Stimulated activated CD8-positive, alpha-beta memory T cell treated with anti-CD3 and anti-CD28 coated beads, Interleukin-4, amount 100 ng/mL, for 48 hours (primary cell): ENCODE data around the gene MAGI2.

ENCODE experiments used
- DNase-seq: peaks from one replicate; pipeline ENCODE4 v3.0.0-alpha.2; 2020

The MAGI2 gene

GRCh38 chr7:78769481-78770101 lies 683.9 kb downstream of the MAGI2 start:
- no peak for DNase-seq

- no peak for DNase-seq
These were observed 684.6 kb downstream of the MAGI2 start for GRCh38 chr7:78768859-78769258.

GRCh38 chr7:78765943-78766729 lies 687.3 kb downstream of the MAGI2 start:
- no peak for DNase-seq

- DNase-seq: no peak
These were observed 688.9 kb downstream of the MAGI2 start for GRCh38 chr7:78764571-78764970.

GRCh38 chr7:78762625-78763024 lies 690.8 kb downstream of the MAGI2 start:
- no peak for DNase-seq

GRCh38 chr7:78760620-78761355 lies 692.7 kb downstream of the MAGI2 start:
- DNase-seq: no peak

GRCh38 chr7:78752554-78752953 lies 700.9 kb downstream of the MAGI2 start:
- no peak for DNase-seq

- no peak for DNase-seq
These were observed 702.2 kb downstream of the MAGI2 start for GRCh38 chr7:78751253-78751652.

- DNase-seq: no peak
These were observed 704.3 kb downstream of the MAGI2 start for GRCh38 chr7:78749052-78749746.

GRCh38 chr7:78747592-78747991 lies 705.9 kb downstream of the MAGI2 start:
- DNase-seq: no peak

GRCh38 chr7:78746301-78746700 lies 707.2 kb downstream of the MAGI2 start:
- DNase-seq: no peak

GRCh38 chr7:78742694-78743093 lies 710.8 kb downstream of the MAGI2 start:
- DNase-seq: no peak

- no peak for DNase-seq
These were observed 716.9 kb downstream of the MAGI2 start for GRCh38 chr7:78736548-78736947.

- DNase-seq: no peak
These were observed 718.8 kb downstream of the MAGI2 start for GRCh38 chr7:78734626-78735025.

GRCh38 chr7:78720066-78720465 lies 733.4 kb downstream of the MAGI2 start:
- DNase-seq: no peak

- no peak for DNase-seq
These were observed 735.3 kb downstream of the MAGI2 start for GRCh38 chr7:78718212-78718611.

GRCh38 chr7:78716876-78717275 lies 736.6 kb downstream of the MAGI2 start:
- DNase-seq: no peak

- DNase-seq: no peak
These were observed 739.1 kb downstream of the MAGI2 start for GRCh38 chr7:78714356-78714755.

- DNase-seq: no peak
These were observed 741.4 kb downstream of the MAGI2 start for GRCh38 chr7:78712111-78712510.

GRCh38 chr7:78709658-78710057 lies 743.8 kb downstream of the MAGI2 start:
- DNase-seq: no peak

GRCh38 chr7:78704504-78704903 lies 749.0 kb downstream of the MAGI2 start:
- no peak for DNase-seq

- no peak for DNase-seq
These were observed 750.1 kb downstream of the MAGI2 start for GRCh38 chr7:78703391-78703790.

GRCh38 chr7:78702770-78703169 lies 750.7 kb downstream of the MAGI2 start:
- no peak for DNase-seq
